Endodermal cell (in vitro differentiated cells): ENCODE results near the gene VPS9D1. TPM values are rescaled to one million over a fixed set of nuclear protein-coding genes. Genes with fewer than 3 reads are reported as not detected.
"Not testable (repeated sequence)": the region's sequence is repeated elsewhere in the genome, so short reads cannot be mapped to it uniquely, and the experiment has no call there.

ENCODE experiments used
- DNase-seq: peaks from one replicate; pipeline ENCODE4 v3.0.0-alpha.2; 2017
- H3K27ac ChIP-seq: 2 replicates; pipeline ENCODE4 v1.5.1; 2013; ENCODE audit warnings: mild to moderate bottlenecking, low read depth, low read length, moderate library complexity
- H3K27me3 ChIP-seq: 2 replicates; pipeline ENCODE4 v1.6.1; 2013; ENCODE audit warnings: mild to moderate bottlenecking, low read length, moderate library complexity; ENCODE audit not compliant: insufficient read depth, control insufficient read depth, poor library complexity, severe bottlenecking
- H3K36me3 ChIP-seq: 2 replicates; pipeline ENCODE4 v1.7.0; 2013; ENCODE audit warnings: mild to moderate bottlenecking, low read length, moderate library complexity; ENCODE audit not compliant: control insufficient read depth, insufficient read depth
- H3K4me1 ChIP-seq: one replicate; pipeline ENCODE4 v1.7.0; 2013; ENCODE audit warnings: low read length; ENCODE audit not compliant: control insufficient read depth, insufficient read depth
- H3K4me3 ChIP-seq: 2 replicates; pipeline ENCODE4 v1.5.1; 2013; ENCODE audit warnings: mild to moderate bottlenecking, low read length, moderate library complexity
- H3K9ac ChIP-seq: 2 replicates; pipeline ENCODE4 v1.6.1; 2013; ENCODE audit warnings: mild to moderate bottlenecking, low read length, moderate library complexity; ENCODE audit not compliant: poor library complexity, severe bottlenecking; ENCODE audit errors: extremely low read depth
- H3K9me3 ChIP-seq: 2 replicates; pipeline ENCODE4 v1.6.1; 2013; ENCODE audit warnings: mild to moderate bottlenecking, low read length, moderate library complexity; ENCODE audit not compliant: control insufficient read depth
- H3K27ac Mint-ChIP-seq: 2 replicates; pipeline ENCODE4 v1.8.0; 2020; ENCODE audit warnings: mixed read lengths
- H3K27me3 Mint-ChIP-seq: 2 replicates; pipeline ENCODE4 v1.8.0; 2021; ENCODE audit warnings: mild to moderate bottlenecking, mixed read lengths; ENCODE audit not compliant: insufficient read depth
- H3K36me3 Mint-ChIP-seq: 2 replicates; pipeline ENCODE4 v1.8.0; 2020; ENCODE audit warnings: low read depth, mixed read lengths
- H3K4me1 Mint-ChIP-seq: 2 replicates; pipeline ENCODE4 v1.8.0; 2020; ENCODE audit warnings: mixed read lengths
- H3K4me3 Mint-ChIP-seq: 2 replicates; pipeline ENCODE4 v1.8.0; 2020; ENCODE audit warnings: mild to moderate bottlenecking, moderate library complexity, mixed read lengths
- H3K9me3 Mint-ChIP-seq: 2 replicates; pipeline ENCODE4 v1.8.0; 2020; ENCODE audit warnings: mild to moderate bottlenecking, mixed read lengths
- CTCF ChIP-seq: fragments of 200-600 bp; sonication (generic); conservative IDR thresholded peaks from 2 replicates; pipeline ENCODE4 v1.5.0; 2021; ENCODE audit warnings: antibody characterized with exemption, mild to moderate bottlenecking
- WGBS, 2 experiments: methylation state at CpG; one replicate each; pipeline versions ENCODE4 v1.1.5 to v1.1.7; 2013; ENCODE audit warnings: missing lambda C conversion rate in 2 of 2, mixed read lengths in 1 of 2; ENCODE audit not compliant: insufficient coverage in 1 of 2, insufficient read length in 1 of 2; 5-methylcytosine and 5-hydroxymethylcytosine counted together
- total RNA-seq, 2 donors: library from RNA; stranded (reverse); fragmentation: NEBNext Ultra II Directional in 1 of 2; extraction: Animal tissue kit (Norgen Biotek cat#: 25700) in 1 of 2; gene quantifications; 2 replicates in 1 of 2; 3 replicates in 1 of 2; pipeline ENCODE4 v1.2.1, GENCODE V29; 2021

VPS9D1 gene
- total RNA-seq, 2 donors from 2014 or later: 7.4 to 10.0 TPM

GRCh38 chr16:89667633-89668032, 53.1 kb downstream of the VPS9D1 start:
- Mint-ChIP-seq H3K9me3 (peaks cover 52% of the 10 kb centered on the region), H3K4me1 (no peaks in the 10 kb centered on the region), H3K27ac (no peak overlapping the region), H3K27me3 (no peaks in the 10 kb centered on the region), H3K36me3 (peaks cover 69% of the 10 kb centered on the region), H3K4me3 (no peak overlapping the region)
- Histone ChIP-seq H3K4me1 (no peaks in the 10 kb centered on the region), H3K9me3 (peaks cover 24% of the 10 kb centered on the region), H3K27me3 (no peaks in the 10 kb centered on the region), H3K9ac (no peak overlapping the region), H3K27ac (no peak overlapping the region), H3K36me3 (peaks cover 36% of the 10 kb centered on the region), H3K4me3 (no peak overlapping the region)
- TF ChIP-seq CTCF: no peak
- WGBS, 2 experiments: 83 to 86% methylated on average over 9 of the region's 9 CpGs
- no peak for DNase-seq

GRCh38 chr16:89667000-89667399, 53.7 kb downstream of the VPS9D1 start:
- H3K4me1 Mint-ChIP-seq, H3K27ac Mint-ChIP-seq, H3K4me3 ChIP-seq, H3K27ac ChIP-seq, H3K4me1 ChIP-seq, H3K27me3 Mint-ChIP-seq, H3K9ac ChIP-seq, H3K4me3 Mint-ChIP-seq, H3K27me3 ChIP-seq: not testable (repeated sequence)
- TF ChIP-seq CTCF: peak; percentile 65
- peak; percentile 73 for DNase-seq
- Histone ChIP-seq H3K9me3 (peaks cover 25% of the 10 kb centered on the region), H3K36me3 (peaks cover 41% of the 10 kb centered on the region)
- WGBS, 2 experiments: 46 to 74% methylated on average over 5 of the region's 7 CpGs
- peaks cover 69% of the 10 kb centered on the region for H3K36me3 Mint-ChIP-seq
- H3K9me3 Mint-ChIP-seq: peaks cover 52% of the 10 kb centered on the region

GRCh38 chr16:89664238-89664637, 56.5 kb downstream of the VPS9D1 start:
- H3K9ac ChIP-seq, H3K27me3 ChIP-seq, H3K27ac Mint-ChIP-seq, H3K4me3 ChIP-seq, H3K4me1 ChIP-seq, H3K27me3 Mint-ChIP-seq, H3K27ac ChIP-seq, H3K4me1 Mint-ChIP-seq, H3K4me3 Mint-ChIP-seq, DNase-seq: not testable (repeated sequence)
- H3K9me3 Mint-ChIP-seq: peaks cover 54% of the 10 kb centered on the region
- Histone ChIP-seq H3K9me3 (peaks cover 34% of the 10 kb centered on the region), H3K36me3 (peaks cover 62% of the 10 kb centered on the region)
- H3K36me3 Mint-ChIP-seq: peaks cover 83% of the 10 kb centered on the region
- WGBS, 2 experiments: 94% methylated on average over 9 to 10 of the region's 11 CpGs

- Histone ChIP-seq H3K4me1 (no peaks in the 10 kb centered on the region), H3K27me3 (no peaks in the 10 kb centered on the region), H3K4me3 (no peak overlapping the region), H3K27ac (no peak overlapping the region), H3K9me3 (peaks cover 29% of the 10 kb centered on the region), H3K36me3 (peaks cover 56% of the 10 kb centered on the region), H3K9ac (no peak overlapping the region)
- Mint-ChIP-seq H3K9me3 (peaks cover 44% of the 10 kb centered on the region), H3K4me1 (peaks cover 5% of the 10 kb centered on the region), H3K36me3 (peaks cover 74% of the 10 kb centered on the region), H3K27me3 (no peaks in the 10 kb centered on the region), H3K27ac (no peak overlapping the region), H3K4me3 (no peak overlapping the region)
- no peak for TF ChIP-seq CTCF
- DNase-seq: no peak
- WGBS, 2 experiments: 96 to 100% methylated on average over 7 to 9 of the region's 9 CpGs
Measured at GRCh38 chr16:89661215-89661614, 59.5 kb downstream of the VPS9D1 start.
